Measurements from ENCODE around the gene MRPL23. TPM values are rescaled to one million over a fixed set of nuclear protein-coding genes. Genes with fewer than 3 reads are reported as not detected.
A peak's percentile ranks its signal among the peaks of the same experiment; 100 is the strongest.

Gene MRPL23
- total RNA-seq, 2 experiments from 2014 or later, result 134 to 145 TPM

DNA sequence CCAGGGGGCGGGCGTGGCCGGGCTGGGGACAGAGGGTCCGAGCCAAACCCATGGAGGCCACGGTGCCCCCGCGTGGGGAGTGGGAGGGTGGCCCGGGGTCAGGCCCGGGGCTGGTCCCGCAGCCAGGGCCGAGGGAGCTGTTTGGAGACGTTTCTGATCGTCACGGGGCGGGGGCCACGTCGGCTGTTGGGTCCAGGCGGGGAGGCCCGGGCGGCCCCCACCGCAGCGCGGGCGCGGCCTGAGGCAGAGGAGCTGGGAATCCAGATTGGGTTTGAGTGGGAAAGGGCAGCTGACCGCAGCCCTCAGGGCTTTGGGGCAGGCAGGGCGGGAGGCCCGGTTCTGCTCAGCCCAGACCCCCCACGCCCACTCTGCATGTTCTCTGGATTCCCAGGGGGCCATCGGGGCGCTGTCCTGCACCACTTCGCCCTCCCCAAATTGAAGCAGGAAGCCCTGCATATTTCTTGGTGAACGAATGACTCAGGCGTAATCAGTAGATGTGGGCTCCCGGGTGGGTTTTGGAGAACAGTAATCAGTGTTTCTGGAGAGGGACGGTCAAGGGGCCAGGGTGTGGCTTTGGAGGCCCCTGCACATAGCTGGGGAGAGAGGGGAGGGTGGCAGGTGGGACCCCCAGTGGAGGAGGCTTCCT, 583 bp downstream of the MRPL23 start:
- ATAC-seq, result peak; percentile 25
- Mint-ChIP-seq H3K4me3 (no peak overlapping the region), H3K27ac (no peak overlapping the region), H3K27me3 (no peaks in the 10 kb centered on the region), H3K4me1 (ENCODE audit: low read depth) (no peaks in the 10 kb centered on the region), H3K36me3 (ENCODE audit: low read depth) (no peaks in the 10 kb centered on the region), H3K9me3 (no peaks in the 10 kb centered on the region)
- no peak for DNase-seq
- CTCF ChIA-PET, result interaction anchor here (0.7 to 2.2 kb wide), 10 partner anchors 13 to 254 kb away, joined by 3 to 15 read pairs (median 3); partner anchors contain the start of genes LSP1 and TNNI2
- POLR2A ChIA-PET, result interaction anchor here (0.6 to 3.2 kb wide), 5 partner anchors 40 to 101 kb away, joined by 3 to 12 read pairs (median 4); partner anchors contain the start of genes LSP1 and PRR33
- TF ChIP-seq, protein P1, sequence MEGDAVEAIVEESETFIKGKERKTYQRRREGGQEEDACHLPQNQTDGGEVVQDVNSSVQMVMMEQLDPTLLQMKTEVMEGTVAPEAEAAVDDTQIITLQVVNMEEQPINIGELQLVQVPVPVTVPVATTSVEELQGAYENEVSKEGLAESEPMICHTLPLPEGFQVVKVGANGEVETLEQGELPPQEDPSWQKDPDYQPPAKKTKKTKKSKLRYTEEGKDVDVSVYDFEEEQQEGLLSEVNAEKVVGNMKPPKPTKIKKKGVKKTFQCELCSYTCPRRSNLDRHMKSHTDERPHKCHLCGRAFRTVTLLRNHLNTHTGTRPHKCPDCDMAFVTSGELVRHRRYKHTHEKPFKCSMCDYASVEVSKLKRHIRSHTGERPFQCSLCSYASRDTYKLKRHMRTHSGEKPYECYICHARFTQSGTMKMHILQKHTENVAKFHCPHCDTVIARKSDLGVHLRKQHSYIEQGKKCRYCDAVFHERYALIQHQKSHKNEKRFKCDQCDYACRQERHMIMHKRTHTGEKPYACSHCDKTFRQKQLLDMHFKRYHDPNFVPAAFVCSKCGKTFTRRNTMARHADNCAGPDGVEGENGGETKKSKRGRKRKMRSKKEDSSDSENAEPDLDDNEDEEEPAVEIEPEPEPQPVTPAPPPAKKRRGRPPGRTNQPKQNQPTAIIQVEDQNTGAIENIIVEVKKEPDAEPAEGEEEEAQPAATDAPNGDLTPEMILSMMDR (IDR thresholded peaks at IDR 0.05), result no peak
- intact Hi-C loops (cut with micrococcal nuclease), result no loop called here

DNA sequence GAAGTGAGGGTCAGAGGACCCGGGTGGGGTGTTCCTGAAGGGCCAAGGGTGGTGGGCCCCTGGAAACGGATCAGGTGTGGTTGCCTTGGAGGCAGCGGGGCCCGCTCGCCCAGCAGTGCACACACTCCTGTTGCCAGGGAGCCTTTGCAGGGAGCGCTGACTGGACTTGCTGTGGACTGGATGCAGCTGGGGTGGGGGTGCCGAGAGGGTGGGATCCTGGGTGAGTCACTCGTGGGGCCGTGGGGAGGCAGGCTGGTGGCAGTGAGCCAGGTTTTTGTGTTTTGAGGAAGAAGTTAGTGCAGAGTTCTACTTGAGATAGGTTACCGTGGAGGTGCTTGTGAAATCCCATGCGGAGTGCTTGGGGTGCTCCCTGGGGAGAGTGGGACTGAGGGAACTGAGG, 1.3 kb downstream of the MRPL23 start:
- Mint-ChIP-seq H3K27me3 (no peaks in the 10 kb centered on the region), H3K4me1 (ENCODE audit: low read depth) (no peaks in the 10 kb centered on the region), H3K4me3 (peak overlapping the region; percentile 49), H3K9me3 (no peaks in the 10 kb centered on the region), H3K27ac (no peak overlapping the region), H3K36me3 (ENCODE audit: low read depth) (no peaks in the 10 kb centered on the region)
- TF ChIP-seq, protein P1 (IDR thresholded peaks at IDR 0.05), result no peak
- DNase-seq (no peak), ATAC-seq (peak; percentile 13)
- ChIA-PET POLR2A (interaction anchor here (0.8 to 3.2 kb wide), 5 partner anchors 40 to 102 kb away, joined by 3 to 12 read pairs (median 4); partner anchors contain the start of genes LSP1 and PRR33), CTCF (interaction anchor here (0.6 to 3.1 kb wide), 10 partner anchors 42 to 254 kb away, joined by 3 to 15 read pairs (median 3); partner anchors contain the start of genes LSP1 and TNNI2)
- intact Hi-C loops (cut with micrococcal nuclease), result no loop called here

DNA sequence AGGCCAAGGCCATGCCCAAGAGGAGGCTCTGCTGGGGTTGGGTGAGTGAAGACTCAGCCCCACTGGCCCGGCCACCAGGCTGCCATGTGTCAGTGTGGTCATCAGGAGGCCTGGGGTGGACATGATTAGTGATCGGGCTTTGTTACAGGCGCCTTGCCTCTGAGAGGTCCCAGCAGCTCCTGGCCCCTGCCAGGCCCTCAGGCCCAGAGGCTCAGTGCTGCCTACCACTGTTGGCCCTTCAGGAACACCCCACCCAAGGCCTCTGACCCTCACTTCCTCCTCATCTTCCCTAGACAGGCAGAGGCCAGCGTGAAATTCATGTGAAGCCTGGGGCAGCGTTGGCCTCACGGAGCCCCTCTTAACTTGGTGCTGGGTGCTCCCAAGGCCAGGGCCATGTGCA, 2.2 kb downstream of the MRPL23 start:
- no peak for DNase-seq
- H3K9me3 Mint-ChIP-seq, result no peaks in the 10 kb centered on the region
- POLR2A ChIA-PET, result interaction anchor here (1.2 to 2.1 kb wide), 3 partner anchors 79 to 102 kb away, joined by 3 to 9 read pairs (median 4); partner anchors contain the start of gene LSP1
- no peak for ATAC-seq
- H3K27ac Mint-ChIP-seq, result no peak overlapping the region
- H3K27me3 Mint-ChIP-seq, result no peaks in the 10 kb centered on the region
- no peak overlapping the region for H3K4me3 Mint-ChIP-seq
- H3K36me3 Mint-ChIP-seq (ENCODE audit: low read depth), result no peaks in the 10 kb centered on the region
- CTCF ChIA-PET, result interaction anchor here (1.0 to 3.1 kb wide), 8 partner anchors 50 to 255 kb away, joined by 3 to 15 read pairs (median 4); partner anchors contain the start of gene TNNI2
- intact Hi-C loops (cut with micrococcal nuclease), result no loop called here
- no peaks in the 10 kb centered on the region for H3K4me1 Mint-ChIP-seq (ENCODE audit: low read depth)
- TF ChIP-seq, protein P1 (IDR thresholded peaks at IDR 0.05), result no peak

DNA sequence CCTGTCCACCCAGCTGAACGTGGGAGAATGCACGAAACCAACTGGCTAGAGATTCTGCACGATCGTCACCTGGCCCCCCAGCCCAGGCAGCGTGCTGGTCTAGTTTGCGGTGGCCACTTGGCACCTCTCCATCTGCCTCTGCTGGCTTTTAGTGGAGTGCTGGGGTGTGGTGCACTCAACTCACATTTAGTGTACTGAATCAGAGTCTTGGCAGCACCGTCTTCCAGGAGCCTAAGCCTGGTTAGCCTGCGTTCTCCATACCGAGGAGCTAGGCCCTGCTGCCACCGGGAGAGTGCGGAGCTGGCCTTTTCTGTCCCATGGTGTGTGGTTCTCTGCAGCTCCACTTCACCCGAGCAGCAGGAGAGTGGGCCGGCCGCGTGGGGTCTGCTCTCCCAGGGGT, 2.8 kb downstream of the MRPL23 start:
- no peaks in the 10 kb centered on the region for H3K36me3 Mint-ChIP-seq (ENCODE audit: low read depth)
- ATAC-seq (no peak), DNase-seq (no peak)
- no peaks in the 10 kb centered on the region for H3K9me3 Mint-ChIP-seq
- intact Hi-C loops (cut with micrococcal nuclease), result no loop called here
- ChIA-PET POLR2A (interaction anchor here (1.2 kb wide), 1 partner anchor 80 kb away, joined by 3 read pairs; no protein-coding TSS in a partner anchor), CTCF (interaction anchor here (1.0 to 3.1 kb wide), 5 partner anchors 52 to 201 kb away, joined by 3 to 11 read pairs (median 4); no protein-coding TSS in a partner anchor)
- no peak overlapping the region for H3K4me3 Mint-ChIP-seq
- no peaks in the 10 kb centered on the region for H3K4me1 Mint-ChIP-seq (ENCODE audit: low read depth)
- H3K27me3 Mint-ChIP-seq, result no peaks in the 10 kb centered on the region
- H3K27ac Mint-ChIP-seq, result no peak overlapping the region
- TF ChIP-seq, protein P1 (IDR thresholded peaks at IDR 0.05), result no peak
